ENCODE results near the gene TNFRSF4. TPM values are rescaled to one million over a fixed set of nuclear protein-coding genes. Genes with fewer than 3 reads are reported as not detected.

TNFRSF4 gene
- total RNA-seq, 1 experiment from 2014 or later: 0.37 TPM

- H3K4me1 ChIP-seq (ENCODE audit: control insufficient read depth in 1 of 2, insufficient read depth in 2 of 2, low read length in 2 of 2): peaks cover 2 to 16% of the 10 kb centered on the region in 2 experiments; a peak in 3 of 4 replicates
- H3K4me3 ChIP-seq (replicated peaks in 1 of 2; ENCODE audit: low read depth in 1 of 2, low read length in 2 of 2): no peak within 1 kb of the TSS
- no peak for TF ChIP-seq RAD21 (IDR thresholded peaks at IDR 0.05; ENCODE audit: low read depth)
- TF ChIP-seq EZH2 (IDR thresholded peaks at IDR 0.05): no peak
- no peak for TF ChIP-seq MAX (IDR thresholded peaks at IDR 0.05)
- TF ChIP-seq FOSL1 (IDR thresholded peaks at IDR 0.05; ENCODE audit: low read depth): no peak
- TF ChIP-seq EGR1 (IDR thresholded peaks at IDR 0.05; ENCODE audit: low read depth): no peak
- no peak for TF ChIP-seq SRF (IDR thresholded peaks at IDR 0.05; ENCODE audit: low read depth)
- TF ChIP-seq SP1 (IDR thresholded peaks at IDR 0.05; ENCODE audit: low read depth): no peak
- no peak for TF ChIP-seq ZNF274 (IDR thresholded peaks at IDR 0.05; ENCODE audit: low read depth, low read length)
- TF ChIP-seq SIN3A (IDR thresholded peaks at IDR 0.05; ENCODE audit: low read depth): no peak
- no peak for TF ChIP-seq CEBPB (IDR thresholded peaks at IDR 0.05; ENCODE audit: low read depth)
- TF ChIP-seq POLR2A (IDR thresholded peaks at IDR 0.05; ENCODE audit: borderline replicate concordance, extremely low read depth, insufficient read depth, insufficient read length): no peak
- no peak for TF ChIP-seq JUND (IDR thresholded peaks at IDR 0.05)
- TF ChIP-seq ELF1 (IDR thresholded peaks at IDR 0.05; ENCODE audit: borderline replicate concordance, low read depth): no peak
- TF ChIP-seq CBX3 (IDR thresholded peaks at IDR 0.05; ENCODE audit: low read depth): no peak
- intact Hi-C loops (cut with micrococcal nuclease): no loop called here
- H2AFZ ChIP-seq (ENCODE audit: low read depth, low read length, poor library complexity, severe bottlenecking): no peak within 1 kb of the TSS
- ATAC-seq (no peak), DNase-seq (ENCODE audit: low read depth, low spot score) (no peak)
- RAD21 ChIA-PET (ENCODE audit: low non-redundant PET in 1 of 2, low total read pairs in 2 of 2, uncharacterized antibody in 2 of 2, unreplicated experiment in 2 of 2): no interaction called here
- POLR2A ChIA-PET: no interaction called here
- no peak within 1 kb of the TSS for H3K4me2 ChIP-seq (ENCODE audit: low read length)
- H3K79me2 ChIP-seq (ENCODE audit: insufficient read depth, low read length): no peaks in the 10 kb centered on the region; the same call in 1 of the 2 replicates
- no peaks in the 10 kb centered on the region for H4K20me1 ChIP-seq (ENCODE audit: insufficient read depth)
- H3K36me3 ChIP-seq (ENCODE audit: control insufficient read depth in 1 of 2, insufficient read depth in 2 of 2, low read length in 2 of 2): peaks cover 0 to 2% of the 10 kb centered on the region in 2 experiments; a peak in 2 of 4 replicates
- no TSS peak for BruUV-seq (replicated peaks)
- no peaks in the 10 kb centered on the region for H3K9me2 ChIP-seq (ENCODE audit: insufficient read depth)
- H3K9me3 ChIP-seq (ENCODE audit: control insufficient read depth in 1 of 2, insufficient read depth in 1 of 2, low read depth in 1 of 2, low read length in 2 of 2): no peaks in the 10 kb centered on the region
- CTCF ChIA-PET: no interaction called here
- no peak within 1 kb of the TSS for H3K9ac ChIP-seq (ENCODE audit: low read length)
- no peak within 1 kb of the TSS for H3K27ac ChIP-seq (ENCODE audit: low read depth, low read length)
- H3K27me3 ChIP-seq (ENCODE audit: insufficient read depth, low read length): no peaks in the 10 kb centered on the region
Measured at GRCh38 chr1:1173793-1174415, 40.0 kb downstream of the TNFRSF4 start, which contains the start of gene TTLL10. TTLL10 (plus strand) TSS chr1:1173880; CDS start chr1:1179216, 5,336 bp downstream.

All from HCT116 (cell line).